ENCODE data around the gene RALGPS1. TPM values are rescaled to one million over a fixed set of nuclear protein-coding genes. Genes with fewer than 3 reads are reported as not detected.

RALGPS1 gene
- polyA plus RNA-seq, 1 donor from 2014 or later = 8.0 TPM

DNA sequence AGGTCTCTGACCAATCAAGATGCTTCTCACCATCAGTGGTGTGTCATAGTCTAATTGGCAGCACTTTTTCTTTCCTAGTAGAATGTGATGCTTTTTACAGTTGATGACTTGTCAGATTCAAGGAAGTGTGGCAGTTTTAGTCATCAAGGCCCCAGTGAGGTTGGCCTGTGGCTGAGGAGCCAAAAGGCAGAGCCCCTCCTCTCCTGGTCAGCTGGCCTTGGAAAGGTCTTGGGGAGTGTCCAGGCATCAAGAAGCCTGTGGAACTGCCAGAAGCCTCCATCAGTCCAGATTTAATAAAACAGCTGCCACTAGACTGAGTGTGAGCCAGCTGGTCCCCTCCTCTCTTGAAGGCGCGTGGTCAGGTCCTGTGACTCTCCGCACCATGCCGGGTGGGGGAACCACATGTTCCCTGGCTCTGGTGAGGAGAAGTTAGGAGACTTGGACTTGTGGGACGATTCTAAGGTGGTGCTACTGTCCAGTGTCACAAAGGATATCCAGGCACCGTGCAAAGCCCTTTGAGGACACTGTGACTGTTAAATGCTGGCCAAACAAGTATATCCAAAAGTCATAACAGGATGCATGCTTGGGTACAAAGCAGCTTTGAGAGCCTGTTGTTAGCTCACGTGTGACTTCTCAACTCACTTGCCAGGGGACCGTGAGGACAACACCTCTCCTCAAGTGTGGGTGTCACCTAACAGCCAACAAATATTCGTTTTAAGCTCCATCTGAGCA is 213.9 kb downstream of the RALGPS1 start:
- H3K4me3 Mint-ChIP-seq = no peak overlapping the region
- no peaks in the 10 kb centered on the region for H3K4me1 Mint-ChIP-seq
- no peak overlapping the region for H3K27ac Mint-ChIP-seq
- peaks cover 5% of the 10 kb centered on the region for H3K27me3 Mint-ChIP-seq
- H3K36me3 Mint-ChIP-seq = peaks cover 11% of the 10 kb centered on the region
- no peaks in the 10 kb centered on the region for H3K9me3 Mint-ChIP-seq

DNA sequence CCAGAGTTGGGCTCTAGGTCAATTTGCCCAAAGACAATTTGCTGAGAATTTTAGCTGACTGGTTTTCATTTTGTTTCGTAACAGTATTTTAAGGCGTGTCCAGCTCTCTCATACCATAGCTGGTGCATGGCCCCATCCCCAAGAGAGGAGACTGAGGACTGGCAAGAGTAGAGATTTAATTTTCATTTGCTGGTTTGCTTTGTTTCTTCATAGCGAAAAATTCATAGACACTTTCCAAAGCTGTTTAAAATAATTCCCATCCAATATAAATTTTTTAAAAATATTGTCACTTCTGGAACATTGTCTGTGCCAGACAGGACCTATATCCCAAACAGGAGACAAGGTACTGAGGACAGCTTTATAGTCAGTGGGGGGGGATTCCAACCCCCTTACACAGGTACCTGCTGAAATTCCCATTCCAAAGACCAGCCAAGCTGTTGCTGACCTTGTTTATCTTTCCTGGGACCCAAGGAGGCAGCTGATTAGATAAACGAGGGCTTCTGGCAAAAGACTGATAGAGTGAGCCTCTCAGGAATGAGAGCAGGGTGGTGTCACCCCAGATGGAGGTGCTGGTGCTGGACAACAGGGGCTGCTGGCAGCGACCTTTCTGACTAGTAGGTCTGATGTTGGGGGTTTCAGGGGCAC is 214.6 kb downstream of the RALGPS1 start:
- Mint-ChIP-seq H3K4me1 (peaks cover 0 to 1% (median 0%) of the 10 kb centered on the region in 3 donors), H3K27ac (no peak overlapping the region), H3K9me3 (no peaks in the 10 kb centered on the region), H3K36me3 (peaks cover 10% of the 10 kb centered on the region), H3K4me3 (no peak overlapping the region), H3K27me3 (peaks cover 5% of the 10 kb centered on the region)

DNA sequence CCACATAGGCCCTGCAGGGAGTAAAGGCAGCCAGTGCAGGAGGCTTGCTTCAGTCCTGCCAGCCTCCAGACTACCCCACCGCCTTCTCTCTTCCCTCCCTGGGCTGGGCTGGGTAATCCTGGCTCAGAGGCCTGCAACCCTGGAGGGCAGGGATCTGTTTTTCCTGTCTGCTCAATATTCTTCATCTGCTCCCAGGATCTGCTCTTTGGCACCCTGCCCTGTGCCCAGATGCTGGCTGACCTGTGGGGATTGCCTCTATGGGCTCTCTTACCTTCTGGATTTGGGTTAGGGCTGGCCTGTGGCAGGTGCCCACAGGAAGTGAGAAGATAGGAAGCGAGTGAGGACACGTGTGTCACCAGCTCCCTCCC is 215.1 kb downstream of the RALGPS1 start:
- Mint-ChIP-seq H3K4me3 (no peak overlapping the region), H3K27me3 (peaks cover 5% of the 10 kb centered on the region), H3K4me1 (peaks cover 0 to 1% (median 0%) of the 10 kb centered on the region in 3 donors), H3K9me3 (no peaks in the 10 kb centered on the region), H3K36me3 (peaks cover 10% of the 10 kb centered on the region), H3K27ac (no peak overlapping the region)

DNA sequence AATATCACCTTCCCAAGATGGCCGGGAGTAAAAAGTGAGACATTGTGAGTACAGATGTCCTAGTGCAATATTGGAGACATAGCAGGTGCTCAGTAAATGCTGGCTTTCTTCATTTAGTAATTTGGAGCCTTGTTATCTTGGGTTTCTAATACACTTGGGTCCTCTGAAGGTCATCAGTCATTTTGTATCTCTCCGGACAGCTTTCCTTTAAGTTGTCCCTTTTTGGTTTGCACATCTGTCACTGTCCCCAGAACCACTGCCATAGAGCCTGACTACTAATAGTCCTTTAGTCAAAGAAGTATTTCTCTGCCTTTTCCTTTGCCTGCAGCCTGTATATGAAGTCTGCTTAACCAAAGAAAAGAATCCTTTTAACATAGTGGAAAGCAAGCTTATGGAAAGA is 215.7 kb downstream of the RALGPS1 start:
- peaks cover 3% of the 10 kb centered on the region for H3K27me3 Mint-ChIP-seq
- peaks cover 10% of the 10 kb centered on the region for H3K36me3 Mint-ChIP-seq
- H3K4me3 Mint-ChIP-seq = no peak overlapping the region
- H3K27ac Mint-ChIP-seq = no peak overlapping the region
- H3K4me1 Mint-ChIP-seq = peaks cover 0 to 1% (median 0%) of the 10 kb centered on the region in 3 donors
- no peaks in the 10 kb centered on the region for H3K9me3 Mint-ChIP-seq

DNA sequence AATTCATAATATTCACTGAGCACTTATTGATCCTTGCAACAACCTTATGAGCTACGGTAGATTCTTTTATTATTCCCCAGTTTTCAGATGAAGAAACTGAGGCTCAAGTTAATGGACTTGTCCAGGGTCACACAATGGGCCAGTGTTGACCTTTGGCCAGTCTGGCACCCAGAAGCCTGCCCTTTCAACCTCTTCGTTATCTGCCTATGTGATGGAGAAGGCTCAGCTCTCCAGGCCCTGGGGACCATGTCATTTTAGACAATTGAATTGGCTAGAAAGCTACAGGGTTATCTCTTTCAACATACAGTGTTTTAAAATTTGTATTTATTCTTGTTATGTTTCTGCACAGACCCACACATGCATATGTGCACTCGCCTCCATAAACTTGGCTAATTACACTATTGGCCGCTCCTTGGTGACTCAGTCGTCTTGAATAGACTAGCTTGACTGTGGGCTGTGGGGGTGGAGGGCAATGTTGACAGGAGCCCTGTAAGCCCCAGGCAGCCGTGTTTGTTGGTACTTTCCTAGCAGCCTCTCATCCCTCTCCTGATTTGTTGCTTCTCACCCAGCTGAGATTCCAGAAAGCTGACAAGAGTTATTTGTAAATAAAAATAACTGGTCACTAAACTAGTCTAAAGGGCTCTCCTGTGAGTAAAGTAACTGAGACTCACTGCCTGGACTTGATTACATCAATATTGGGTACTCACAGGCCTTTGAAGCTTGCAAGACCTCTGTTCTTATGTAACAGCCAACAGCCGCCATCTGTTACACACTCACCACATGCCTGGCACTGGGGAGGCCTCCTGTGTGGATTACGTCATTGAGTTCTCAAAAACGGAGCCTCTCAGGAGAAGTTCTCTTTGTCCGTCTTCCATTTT is 216.3 kb downstream of the RALGPS1 start:
- Mint-ChIP-seq H3K36me3 (peaks cover 13% of the 10 kb centered on the region), H3K27me3 (no peaks in the 10 kb centered on the region), H3K9me3 (no peaks in the 10 kb centered on the region), H3K4me1 (peaks cover 0 to 1% (median 0%) of the 10 kb centered on the region in 3 donors), H3K4me3 (no peak overlapping the region), H3K27ac (no peak overlapping the region)

DNA sequence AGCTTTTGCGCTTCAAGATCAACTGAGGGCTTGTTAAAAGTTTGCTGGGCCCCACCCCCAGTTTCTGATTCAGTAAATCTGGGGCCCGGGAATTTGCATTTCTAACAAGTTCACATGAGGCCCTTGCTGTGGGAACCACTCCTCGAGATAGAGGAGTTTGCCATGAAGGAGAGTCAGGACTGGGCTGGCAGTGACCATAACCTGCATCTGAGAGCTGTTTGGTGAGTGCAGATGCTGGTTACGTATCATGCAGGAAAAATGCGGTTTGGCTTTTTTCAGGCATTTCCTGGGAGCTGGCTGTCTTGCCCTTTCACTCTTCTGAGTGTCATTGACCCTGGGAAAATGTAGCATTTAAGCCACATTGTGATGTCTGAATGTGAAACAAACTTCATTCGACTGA is 217.3 kb downstream of the RALGPS1 start:
- Mint-ChIP-seq H3K4me1 (peaks cover 0 to 1% (median 0%) of the 10 kb centered on the region in 3 donors), H3K9me3 (no peaks in the 10 kb centered on the region), H3K27ac (no peak overlapping the region)

DNA sequence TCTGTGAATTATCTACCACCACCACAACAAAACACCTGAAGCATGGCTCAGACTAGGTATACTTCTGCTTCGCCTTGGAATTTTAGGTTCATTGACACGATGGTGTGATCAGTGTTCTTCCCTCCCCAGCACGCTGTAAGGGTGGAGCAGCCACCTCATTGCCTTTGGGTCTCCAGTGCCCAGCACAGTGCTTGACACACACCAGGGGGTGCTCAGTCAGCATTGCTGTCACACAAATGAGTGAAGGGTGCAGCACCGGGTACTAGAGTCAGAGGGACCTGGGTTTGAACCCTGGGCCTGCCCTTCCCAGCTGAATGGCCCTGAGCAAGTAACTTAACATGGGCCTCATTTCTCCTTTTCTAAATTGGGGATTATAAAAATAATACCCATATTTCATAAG is 217.8 kb downstream of the RALGPS1 start:
- Mint-ChIP-seq H3K27ac (no peak overlapping the region), H3K9me3 (no peaks in the 10 kb centered on the region), H3K4me1 (peaks cover 0 to 1% (median 0%) of the 10 kb centered on the region in 3 donors), H3K36me3 (peaks cover 14% of the 10 kb centered on the region), H3K27me3 (no peaks in the 10 kb centered on the region), H3K4me3 (no peak overlapping the region)

More for the DNA sequence above, 217.3 kb downstream of the RALGPS1 start:
- Mint-ChIP-seq H3K27me3 (no peaks in the 10 kb centered on the region), H3K4me3 (no peak overlapping the region), H3K36me3 (peaks cover 14% of the 10 kb centered on the region)

DNA sequence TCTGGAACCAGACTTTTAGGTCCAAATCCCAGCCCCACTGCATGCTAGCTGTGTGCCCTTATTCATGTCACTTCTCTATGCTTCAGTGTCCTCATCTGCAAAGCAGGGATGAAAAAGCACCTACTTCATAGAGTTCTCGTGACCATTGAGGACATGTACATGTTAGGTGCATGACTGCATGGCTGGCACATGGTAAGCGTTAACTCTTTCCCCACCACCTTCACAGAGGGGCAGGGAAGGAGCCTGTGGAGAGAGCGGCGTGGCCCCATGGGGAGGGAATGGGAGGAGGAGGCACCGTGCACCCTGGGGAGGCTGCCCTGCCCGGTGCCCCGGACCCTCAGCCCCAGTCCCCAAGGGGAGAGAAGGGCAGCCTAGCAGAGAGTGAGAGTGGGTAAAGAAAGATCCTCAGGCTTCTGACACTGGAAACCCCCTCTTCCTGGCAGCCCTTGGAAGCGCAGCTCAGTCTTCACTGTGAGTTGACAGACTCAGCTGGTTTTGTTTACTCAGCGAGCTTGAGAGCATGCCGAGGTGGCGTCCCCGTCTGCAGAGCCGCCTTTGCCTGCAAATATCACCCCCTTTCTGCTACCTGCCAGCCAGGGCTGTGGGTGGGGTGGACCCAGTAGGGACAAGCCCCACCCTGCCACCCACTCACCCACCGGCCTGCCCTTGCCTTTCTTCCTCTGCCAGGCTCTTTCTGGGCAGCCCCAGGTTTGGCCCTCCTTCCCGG is 218.5 kb downstream of the RALGPS1 start:
- Mint-ChIP-seq H3K27ac (no peak overlapping the region), H3K4me1 (peaks cover 0 to 1% (median 0%) of the 10 kb centered on the region in 3 donors), H3K36me3 (peaks cover 12% of the 10 kb centered on the region), H3K27me3 (no peaks in the 10 kb centered on the region), H3K4me3 (no peak overlapping the region), H3K9me3 (no peaks in the 10 kb centered on the region)

DNA sequence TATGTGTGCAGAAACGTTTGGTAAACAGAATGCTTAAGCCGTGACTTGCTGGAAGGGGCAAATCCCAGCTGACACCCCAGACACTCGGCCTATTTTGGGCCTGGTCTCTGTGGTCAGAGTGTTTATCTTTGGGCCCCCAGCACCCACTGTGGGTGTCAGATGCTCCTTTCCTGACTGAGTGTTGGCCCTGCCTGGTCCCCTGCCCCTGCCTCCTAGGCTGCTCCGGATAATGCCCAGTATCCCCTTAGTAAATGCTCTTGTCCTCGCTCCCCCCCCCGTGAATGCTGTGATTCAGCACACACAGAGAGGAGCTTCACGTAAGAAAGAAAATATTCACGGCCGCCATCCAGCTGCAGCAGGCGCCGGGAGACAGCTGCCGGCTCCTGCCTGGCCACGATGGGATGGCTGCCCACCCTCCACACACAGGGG is 219.2 kb downstream of the RALGPS1 start:
- no peak overlapping the region for H3K27ac Mint-ChIP-seq
- no peak overlapping the region for H3K4me3 Mint-ChIP-seq
- peaks cover 0 to 1% (median 0%) of the 10 kb centered on the region in 3 donors for H3K4me1 Mint-ChIP-seq
- no peaks in the 10 kb centered on the region for H3K27me3 Mint-ChIP-seq
- no peaks in the 10 kb centered on the region for H3K9me3 Mint-ChIP-seq
- H3K36me3 Mint-ChIP-seq = peaks cover 10% of the 10 kb centered on the region

DNA sequence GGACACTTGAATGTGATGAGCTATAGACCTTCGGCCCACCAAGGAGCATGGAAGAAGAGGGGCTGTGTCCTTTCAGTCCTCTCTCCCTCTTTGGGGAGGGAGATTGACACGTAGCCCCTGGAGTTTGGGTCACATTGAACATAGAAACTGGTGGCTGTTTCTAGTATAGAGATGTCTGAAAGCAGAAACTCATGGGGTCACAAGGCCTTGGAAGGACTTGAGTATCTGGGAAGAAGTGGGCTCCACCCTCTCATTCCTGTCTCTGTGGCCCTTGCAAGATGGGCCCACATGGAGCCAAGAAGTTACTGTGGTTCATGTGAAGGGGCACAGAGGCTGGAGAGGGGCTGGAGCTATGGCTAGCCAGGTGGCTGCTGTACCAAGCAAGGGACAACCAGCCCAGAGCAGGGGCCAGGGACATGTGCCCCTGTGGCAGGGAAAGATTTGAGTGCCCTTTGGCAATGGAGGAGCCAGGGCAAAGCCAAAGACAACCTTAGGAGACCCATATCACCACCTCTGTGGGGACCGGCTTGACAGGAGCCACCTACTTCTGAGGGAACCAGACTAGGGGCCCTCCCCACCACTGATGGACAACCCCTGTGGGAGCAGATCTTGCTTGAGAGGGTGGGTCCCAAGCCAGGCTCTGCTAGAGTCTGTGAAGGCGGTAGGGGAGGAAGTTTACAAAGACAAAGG is 220.6 kb downstream of the RALGPS1 start:
- Mint-ChIP-seq H3K36me3 (peaks cover 10% of the 10 kb centered on the region), H3K27ac (no peak overlapping the region), H3K9me3 (no peaks in the 10 kb centered on the region), H3K4me1 (peaks cover 0 to 1% (median 0%) of the 10 kb centered on the region in 3 donors), H3K4me3 (no peak overlapping the region), H3K27me3 (no peaks in the 10 kb centered on the region)

DNA sequence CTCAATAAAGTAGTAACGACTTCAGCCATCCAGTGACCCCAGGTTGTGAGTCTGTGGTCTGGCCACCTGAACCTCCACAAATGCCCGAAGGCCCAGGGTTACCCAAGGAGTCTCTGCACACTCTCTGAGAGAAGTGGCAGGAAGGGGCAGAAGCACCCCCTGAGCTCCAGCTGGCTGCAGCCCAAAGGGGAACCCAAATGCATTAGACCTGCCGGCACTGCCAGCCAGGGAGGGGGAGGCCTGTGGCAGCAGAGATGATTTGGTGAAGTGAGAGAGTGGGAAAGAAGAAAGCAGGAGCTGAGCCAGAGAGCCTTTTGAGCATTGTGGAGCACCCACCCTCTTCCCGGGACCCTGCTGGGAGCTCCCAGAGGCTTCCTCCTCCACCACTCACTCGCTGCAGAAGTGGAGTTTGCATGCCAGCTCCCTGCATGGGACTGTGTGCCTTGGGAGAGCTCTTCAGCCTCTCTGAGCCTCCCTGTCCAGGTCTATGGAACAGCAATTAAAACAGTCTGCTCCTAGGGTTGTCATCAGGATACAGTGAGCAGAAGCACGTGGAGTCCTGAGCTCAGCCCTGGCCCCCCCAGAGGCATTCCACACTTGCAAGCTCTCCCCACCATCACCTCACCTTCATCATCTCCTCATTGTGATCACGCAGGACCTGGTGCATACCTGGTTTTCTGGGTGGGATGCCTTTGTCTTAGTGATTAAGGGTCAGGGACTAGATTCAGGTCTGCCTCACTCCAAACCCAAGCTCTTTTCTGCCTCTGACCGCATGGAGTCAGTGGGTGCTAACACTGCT is 221.7 kb downstream of the RALGPS1 start:
- no peaks in the 10 kb centered on the region for H3K9me3 Mint-ChIP-seq
- H3K27ac Mint-ChIP-seq = no peak overlapping the region
- H3K36me3 Mint-ChIP-seq = peaks cover 10% of the 10 kb centered on the region
- H3K27me3 Mint-ChIP-seq = no peaks in the 10 kb centered on the region
- H3K4me3 Mint-ChIP-seq = no peak overlapping the region
- peaks cover 0 to 1% (median 0%) of the 10 kb centered on the region in 3 donors for H3K4me1 Mint-ChIP-seq

DNA sequence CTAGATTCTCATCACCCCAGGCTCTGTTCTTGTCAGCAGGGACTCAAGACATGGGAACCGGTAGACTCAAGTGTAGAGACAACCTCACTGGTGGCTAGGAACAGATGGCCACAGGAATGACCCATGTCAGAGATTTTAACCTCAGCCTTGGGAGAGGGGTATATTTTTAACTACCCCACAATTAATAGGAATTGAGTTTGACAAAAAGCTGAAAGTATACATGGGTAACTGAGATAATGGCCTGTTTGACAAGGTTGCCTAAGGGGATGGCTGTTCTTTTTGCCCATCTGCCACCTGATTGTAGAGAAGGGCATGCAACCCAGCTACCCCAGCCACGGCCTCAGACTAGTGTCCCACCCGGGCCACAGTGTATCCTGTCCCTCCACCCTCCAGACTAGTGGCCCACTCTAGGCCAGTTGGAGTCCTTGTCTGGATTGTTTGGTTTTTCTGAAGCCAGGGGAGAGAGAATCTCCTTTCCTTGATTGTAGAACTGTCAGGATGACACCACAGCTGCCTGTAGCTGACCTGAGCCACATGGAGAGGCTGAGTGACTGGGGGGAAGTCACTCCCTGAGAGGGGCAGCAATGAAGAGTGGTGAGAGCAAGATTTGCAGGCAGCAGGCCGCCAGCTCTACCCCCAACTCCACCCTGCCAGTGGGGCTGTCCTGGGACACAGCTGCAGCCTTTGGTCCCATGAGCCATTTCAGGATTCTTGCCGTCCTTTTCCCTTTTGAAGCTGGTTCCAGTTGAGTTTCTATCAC is 222.5 kb downstream of the RALGPS1 start:
- Mint-ChIP-seq H3K4me1 (peaks cover 0 to 1% (median 0%) of the 10 kb centered on the region in 3 donors), H3K4me3 (no peak overlapping the region), H3K36me3 (peaks cover 10% of the 10 kb centered on the region), H3K9me3 (no peaks in the 10 kb centered on the region), H3K27ac (no peak overlapping the region), H3K27me3 (no peaks in the 10 kb centered on the region)
